KMS-11 (cell line): ENCODE data around the gene TEX48.

Experiments used
- H2AFZ ChIP-seq: fragments of 200-600 bp; sonication (generic); 2 replicates; pipeline ENCODE4 v1.6.1; 2016; ENCODE audit warnings: antibody characterized with exemption, mixed run types, low read depth
- H3K27ac ChIP-seq: fragments of 200-600 bp; sonication (generic); 2 replicates; pipeline ENCODE4 v1.6.1; 2016; ENCODE audit warnings: mild to moderate bottlenecking, mixed run types
- H3K27me3 ChIP-seq: fragments of 200-600 bp; sonication (generic); 2 replicates; pipeline ENCODE4 v1.6.1; 2017; ENCODE audit warnings: mild to moderate bottlenecking, low read depth, mixed run types, moderate library complexity; ENCODE audit not compliant: insufficient read depth
- H3K36me3 ChIP-seq: fragments of 200-600 bp; sonication (generic); 2 replicates; pipeline ENCODE4 v1.6.1; 2017; ENCODE audit warnings: mild to moderate bottlenecking, mixed run types; ENCODE audit not compliant: insufficient read depth
- H3K4me1 ChIP-seq: fragments of 200-600 bp; sonication (generic); 2 replicates; pipeline ENCODE4 v1.6.1; 2016; ENCODE audit warnings: mild to moderate bottlenecking, low read depth, mixed run types; ENCODE audit not compliant: poor library complexity, severe bottlenecking
- H3K4me2 ChIP-seq: fragments of 200-600 bp; sonication (generic); 2 replicates; pipeline ENCODE4 v1.7.0; 2016; ENCODE audit warnings: mild to moderate bottlenecking, mixed run types
- H3K4me3 ChIP-seq: fragments of 200-600 bp; sonication (generic); IDR thresholded peaks from 2 replicates; pipeline ENCODE4 v1.6.1; 2017; ENCODE audit warnings: low read depth, low read length, mixed read lengths; ENCODE audit not compliant: insufficient read depth
- H3K79me2 ChIP-seq: fragments of 200-600 bp; sonication (generic); 2 replicates; pipeline ENCODE4 v1.6.1; 2016; ENCODE audit warnings: low read depth, mixed run types; ENCODE audit not compliant: insufficient read depth
- H3K9ac ChIP-seq: fragments of 200-600 bp; sonication (generic); 2 replicates; pipeline ENCODE4 v1.6.1; 2016; ENCODE audit warnings: mild to moderate bottlenecking, mixed run types
- H4K20me1 ChIP-seq: fragments of 200-600 bp; sonication (generic); 2 replicates; pipeline ENCODE4 v1.6.1; 2016; ENCODE audit warnings: mild to moderate bottlenecking, mixed run types; ENCODE audit not compliant: insufficient read depth
- CTCF ChIP-seq: fragments of 200-600 bp; sonication (generic); conservative IDR thresholded peaks from 2 replicates; pipeline ENCODE4 v1.6.1; 2017; ENCODE audit warnings: low read depth, mild to moderate bottlenecking, antibody characterized with exemption, low read length, moderate library complexity, mixed read lengths

The TEX48 gene

DNA sequence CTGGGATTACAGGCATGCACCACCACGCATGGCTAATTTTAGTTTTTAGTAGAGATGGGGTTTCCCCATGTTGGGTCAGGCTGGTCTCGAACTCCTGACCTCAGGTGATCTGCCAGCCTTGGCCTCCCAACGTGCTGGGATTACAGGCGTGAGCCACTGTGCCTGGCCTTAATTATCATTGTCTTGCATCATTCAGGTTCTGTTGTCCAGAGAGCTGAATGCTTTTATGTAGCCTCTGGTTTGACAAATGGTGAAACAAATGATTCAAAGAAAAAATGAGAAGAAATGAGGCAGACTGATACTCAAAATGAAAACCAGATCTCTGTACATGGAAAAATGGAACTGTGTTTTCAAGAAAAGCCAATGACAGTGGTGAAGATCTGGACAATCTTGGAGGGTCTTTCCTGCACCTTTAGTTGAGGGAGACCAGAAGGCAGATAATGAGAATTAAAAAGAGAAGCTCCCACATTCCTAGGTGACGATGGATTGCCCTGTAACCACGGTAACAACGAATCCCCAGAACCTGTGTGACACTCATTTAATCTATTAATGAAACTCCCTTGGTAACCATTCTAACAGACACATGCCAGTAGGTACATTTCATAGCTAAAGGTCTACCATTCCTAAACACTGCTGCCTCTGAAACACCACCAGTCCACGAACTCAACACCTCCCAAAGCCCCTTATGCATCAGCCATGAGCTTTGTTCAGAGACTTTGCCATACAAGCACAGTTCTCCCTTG is 1.6 kb downstream of the TEX48 start:
- no peak overlapping the region for H2AFZ ChIP-seq
- no peaks in the 10 kb centered on the region for H4K20me1 ChIP-seq
- H3K27ac ChIP-seq = no peak overlapping the region
- peaks cover 4% of the 10 kb centered on the region for H3K4me1 ChIP-seq
- H3K79me2 ChIP-seq = no peaks in the 10 kb centered on the region
- no peaks in the 10 kb centered on the region for H3K27me3 ChIP-seq
- TF ChIP-seq CTCF = no peak
- no peak overlapping the region for H3K4me2 ChIP-seq
- no peaks in the 10 kb centered on the region for H3K36me3 ChIP-seq
- H3K9ac ChIP-seq = no peak overlapping the region
- no peak overlapping the region for H3K4me3 ChIP-seq

DNA sequence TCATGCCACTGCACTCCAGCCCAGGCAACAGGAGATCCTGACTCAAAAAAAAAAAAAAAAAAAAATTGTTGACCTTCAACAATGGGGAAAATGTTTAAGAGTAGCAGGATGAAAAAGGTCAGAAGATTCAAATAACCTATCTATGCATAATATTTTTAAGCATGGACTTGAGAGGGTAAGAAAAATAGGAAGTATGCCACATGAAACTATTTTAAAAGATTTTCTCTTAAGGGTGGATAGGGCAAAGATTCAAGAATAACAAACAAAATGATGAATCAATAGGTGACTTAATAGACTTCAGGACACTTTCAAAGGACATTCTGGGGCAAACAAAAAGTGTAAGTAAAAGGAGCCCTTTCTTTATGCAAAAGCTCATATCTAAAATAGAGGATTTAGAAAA is 3.2 kb downstream of the TEX48 start:
- Histone ChIP-seq H2AFZ (no peak overlapping the region), H3K4me2 (no peak overlapping the region), H3K27ac (no peak overlapping the region), H3K36me3 (no peaks in the 10 kb centered on the region), H3K4me1 (peaks cover 4% of the 10 kb centered on the region), H3K27me3 (no peaks in the 10 kb centered on the region), H4K20me1 (no peaks in the 10 kb centered on the region), H3K4me3 (no peak overlapping the region), H3K79me2 (no peaks in the 10 kb centered on the region), H3K9ac (no peak overlapping the region)
- TF ChIP-seq CTCF = no peak

DNA sequence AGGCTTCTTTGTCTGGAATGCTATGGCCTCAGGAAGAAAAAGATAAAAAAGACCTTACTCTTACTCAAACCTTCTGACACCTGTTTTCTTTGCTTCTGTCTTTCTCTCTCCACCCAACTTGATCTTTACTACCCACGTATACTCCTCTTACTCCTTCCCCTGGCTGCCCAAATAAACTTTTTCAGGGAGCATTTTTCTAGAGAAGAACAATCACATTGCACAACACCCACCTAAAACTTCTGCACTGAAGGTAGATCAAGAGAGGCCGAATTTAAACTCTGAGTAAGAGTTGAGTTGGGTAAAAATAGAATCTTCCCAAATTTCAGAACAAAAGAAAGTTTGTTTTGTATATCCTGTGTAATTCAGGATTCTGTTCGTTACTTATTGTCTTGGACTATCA is 3.9 kb downstream of the TEX48 start:
- Histone ChIP-seq H4K20me1 (no peaks in the 10 kb centered on the region), H3K4me1 (peaks cover 4% of the 10 kb centered on the region), H2AFZ (no peak overlapping the region), H3K27ac (no peak overlapping the region), H3K4me2 (no peak overlapping the region), H3K9ac (no peak overlapping the region), H3K27me3 (no peaks in the 10 kb centered on the region), H3K36me3 (no peaks in the 10 kb centered on the region), H3K4me3 (no peak overlapping the region), H3K79me2 (no peaks in the 10 kb centered on the region)
- no peak for TF ChIP-seq CTCF

- no peaks in the 10 kb centered on the region for H3K79me2 ChIP-seq
- no peak overlapping the region for H3K27ac ChIP-seq
- H3K27me3 ChIP-seq = no peaks in the 10 kb centered on the region
- peaks cover 4% of the 10 kb centered on the region for H3K4me1 ChIP-seq
- no peak overlapping the region for H3K4me2 ChIP-seq
- no peaks in the 10 kb centered on the region for H4K20me1 ChIP-seq
- no peak overlapping the region for H2AFZ ChIP-seq
- H3K36me3 ChIP-seq = no peaks in the 10 kb centered on the region
- TF ChIP-seq CTCF = no peak
- no peak overlapping the region for H3K9ac ChIP-seq
- H3K4me3 ChIP-seq = no peak overlapping the region
These were observed 4.6 kb downstream of the TEX48 start for GRCh38 chr9:114677418-114677817.
